HL-60/S4 treated with retinoic acid at 250 ng/mL for 4 days and 3 days (cell line): ENCODE data around the gene MAP2.
"Not testable (repeated sequence)": the region's sequence is repeated elsewhere in the genome, so short reads cannot be mapped to it uniquely, and the experiment has no call there.

Experiments used
- in situ Hi-C: fragments of 300-500 bp; cut with MboI; formaldehyde crosslinking; loops from 2 replicates; pipeline ENCODE4 v1.7.0; 2022; ENCODE audit warnings: low sequenced_read_pairs

Gene MAP2

DNA sequence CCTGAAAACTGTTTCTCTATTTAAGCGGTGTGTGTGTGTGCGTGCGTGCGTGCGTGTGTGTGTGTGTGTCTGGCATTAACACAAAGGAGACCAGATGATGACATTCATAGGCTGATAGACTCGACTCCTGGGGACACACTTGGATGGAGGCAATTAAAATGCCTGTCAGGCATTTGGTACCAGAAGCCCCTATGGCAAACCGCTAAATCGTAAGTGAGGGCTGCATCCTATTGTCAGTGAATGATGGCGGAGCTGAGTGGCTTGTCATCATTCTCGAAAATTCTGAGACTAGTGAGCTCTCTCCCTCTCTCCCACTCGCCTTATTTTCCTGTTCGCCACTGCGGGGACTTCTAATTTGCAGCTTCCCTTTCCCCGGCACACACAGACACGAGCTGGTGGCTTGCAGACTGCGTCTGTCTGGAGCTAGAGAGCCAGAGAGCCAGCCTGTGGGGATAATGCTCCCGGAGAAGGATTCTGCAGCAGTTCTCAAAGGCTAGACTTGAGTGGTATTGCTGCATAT is 155.4 kb downstream of the MAP2 start:
- in situ Hi-C loops, result no loop called here

DNA sequence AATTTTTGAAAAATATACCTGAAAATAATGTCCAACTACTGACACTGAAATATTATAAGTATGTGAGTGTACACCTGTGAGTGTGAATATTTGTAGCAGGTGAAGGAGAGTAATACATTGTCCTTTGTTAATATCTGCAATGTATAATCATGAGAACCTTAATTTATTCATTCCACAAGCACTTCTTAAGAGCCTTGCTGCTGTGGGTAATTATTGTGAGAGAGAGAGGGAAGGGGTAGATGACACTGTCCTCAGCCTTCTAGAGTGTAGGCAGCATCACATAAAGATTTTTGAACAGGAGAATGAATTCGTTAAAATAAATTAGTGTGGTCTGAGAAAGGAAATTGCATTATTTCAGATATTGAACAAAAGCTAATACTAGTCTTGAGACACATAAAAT is 157.2 kb downstream of the MAP2 start:
- in situ Hi-C loops, result no loop called here

DNA sequence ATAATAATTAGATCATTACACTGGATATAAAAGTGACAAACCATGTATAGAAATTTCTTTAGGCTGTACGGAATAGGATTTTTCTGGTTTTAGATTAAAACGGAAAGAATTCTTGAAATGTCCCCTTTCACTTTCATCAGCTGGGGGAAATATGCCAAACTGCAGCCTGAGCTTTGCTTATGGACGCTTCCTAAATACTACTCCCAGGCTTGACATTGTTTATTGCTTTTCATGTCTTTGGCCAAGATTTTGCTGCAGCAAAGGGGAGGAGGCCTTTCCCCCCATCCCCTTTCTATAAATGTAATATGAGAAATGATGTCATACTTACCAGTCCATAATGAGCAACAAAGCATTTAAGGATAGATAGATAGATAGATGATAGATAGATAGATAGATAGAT is 158.4 kb downstream of the MAP2 start:
- in situ Hi-C loops, result no loop called here

DNA sequence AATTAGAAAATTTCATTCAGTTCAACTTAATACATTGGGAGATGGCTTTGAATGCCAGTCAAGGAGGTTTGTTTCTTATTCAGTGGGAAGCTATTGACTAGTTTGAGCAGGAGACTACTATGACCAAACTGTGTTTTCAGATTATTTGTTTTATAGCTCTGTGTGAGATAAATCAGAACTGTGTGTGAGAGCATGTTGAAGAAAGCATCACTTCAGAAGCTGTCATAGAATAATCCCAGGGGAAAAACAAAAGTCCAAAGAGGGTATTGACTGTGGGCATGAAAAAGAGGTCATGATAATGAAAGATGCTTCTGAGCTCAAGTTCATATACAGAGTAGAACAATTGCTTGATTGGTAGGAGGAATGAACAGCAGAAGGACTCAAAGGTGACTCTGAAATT is 160.6 kb downstream of the MAP2 start:
- in situ Hi-C loops, result no loop called here

DNA sequence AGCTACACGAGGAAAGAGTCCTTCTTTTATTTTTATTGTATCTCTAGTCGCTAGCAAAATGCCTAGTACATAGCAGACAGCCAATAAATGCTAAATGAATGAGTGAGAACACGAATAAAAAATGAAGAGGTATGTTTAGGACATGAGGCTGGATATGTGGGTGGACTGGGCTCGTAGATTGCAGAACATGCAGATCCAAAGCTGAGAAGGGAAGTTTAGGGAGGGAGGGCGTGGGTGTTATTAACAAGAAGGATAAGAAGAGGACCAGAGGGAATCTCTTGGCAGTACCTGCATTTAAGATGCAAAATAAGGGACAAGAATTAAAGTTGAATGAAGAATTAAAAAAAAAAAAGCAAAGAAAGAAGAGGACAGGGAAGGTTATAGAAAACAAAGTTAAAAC is 161.1 kb downstream of the MAP2 start:
- in situ Hi-C loops, result no loop called here

DNA sequence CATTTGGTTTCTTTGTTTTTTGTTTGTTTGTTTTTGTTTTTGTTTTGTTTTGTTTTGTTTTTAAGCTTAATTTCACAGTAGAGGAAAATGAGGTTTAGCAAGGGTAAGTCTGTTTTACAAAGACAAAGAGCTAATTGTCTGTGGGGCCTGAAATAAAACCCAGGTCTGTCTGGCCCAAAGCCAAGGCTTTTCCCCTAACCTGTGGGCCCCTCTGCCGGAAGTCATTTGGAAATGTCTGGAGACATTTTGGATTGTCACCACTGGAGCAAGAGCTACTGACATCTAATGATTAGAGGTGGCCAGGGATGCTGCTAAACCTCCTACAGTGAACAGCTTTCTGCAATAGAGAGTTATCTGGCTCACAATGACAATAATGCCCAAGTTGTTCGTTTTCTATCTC is 167.2 kb downstream of the MAP2 start:
- in situ Hi-C loops, result no loop called here

DNA sequence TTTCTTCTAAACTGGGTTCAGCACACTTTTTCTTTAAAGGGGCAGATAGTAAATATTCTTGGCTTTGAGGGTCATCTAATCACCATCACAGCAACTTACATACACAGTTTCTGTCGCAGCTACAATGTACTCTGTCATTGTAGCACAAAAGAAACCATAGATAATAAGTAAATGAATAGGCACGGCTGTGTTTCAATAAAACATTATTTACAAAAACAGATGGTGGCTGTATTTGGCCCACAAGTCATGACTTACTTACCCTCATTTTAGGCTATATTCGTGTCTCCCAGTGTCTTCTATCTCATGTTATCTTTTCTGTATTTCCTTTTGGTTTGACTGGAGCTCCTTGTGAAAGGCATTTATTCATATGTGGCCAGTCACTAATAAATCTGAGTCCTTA is 168.3 kb downstream of the MAP2 start:
- in situ Hi-C loops, result no loop called here

DNA sequence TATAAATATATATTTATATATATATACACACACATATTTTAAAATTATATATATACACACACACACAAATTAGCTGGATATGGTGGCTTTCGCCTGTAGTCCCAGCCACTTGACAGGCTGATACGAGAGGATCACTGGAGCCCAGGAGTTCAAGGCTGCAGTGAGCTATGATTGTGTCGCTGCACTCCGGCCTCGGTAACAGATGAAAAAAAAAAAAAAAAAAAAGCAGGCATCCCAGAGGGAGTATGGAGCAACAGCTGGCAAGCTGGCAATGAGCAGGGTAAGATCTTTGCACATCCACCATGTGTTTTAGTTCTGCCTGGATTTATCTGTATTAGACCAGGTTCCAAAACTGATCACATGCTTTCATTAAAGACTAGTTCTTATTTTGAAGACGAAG is 170.1 kb downstream of the MAP2 start:
- in situ Hi-C loops, result no loop called here

DNA sequence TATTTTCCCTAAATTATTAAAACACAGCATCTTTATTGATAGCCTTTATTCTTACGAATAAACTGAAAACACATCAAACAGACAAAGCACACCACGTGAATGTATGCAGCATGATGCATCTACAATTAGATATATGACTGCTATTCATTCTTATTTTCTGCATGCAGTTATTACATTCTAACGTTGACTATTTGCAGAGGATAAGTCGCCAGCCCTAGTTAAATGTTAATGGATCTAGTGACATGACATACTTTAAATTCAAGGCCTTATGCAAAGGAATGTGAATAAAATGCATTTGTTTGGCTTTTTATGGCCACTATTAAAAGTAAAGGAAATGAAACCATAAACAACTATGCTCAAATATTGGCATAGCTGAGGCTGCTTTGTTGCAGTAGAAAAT is 172.4 kb downstream of the MAP2 start:
- in situ Hi-C loops, result no loop called here

DNA sequence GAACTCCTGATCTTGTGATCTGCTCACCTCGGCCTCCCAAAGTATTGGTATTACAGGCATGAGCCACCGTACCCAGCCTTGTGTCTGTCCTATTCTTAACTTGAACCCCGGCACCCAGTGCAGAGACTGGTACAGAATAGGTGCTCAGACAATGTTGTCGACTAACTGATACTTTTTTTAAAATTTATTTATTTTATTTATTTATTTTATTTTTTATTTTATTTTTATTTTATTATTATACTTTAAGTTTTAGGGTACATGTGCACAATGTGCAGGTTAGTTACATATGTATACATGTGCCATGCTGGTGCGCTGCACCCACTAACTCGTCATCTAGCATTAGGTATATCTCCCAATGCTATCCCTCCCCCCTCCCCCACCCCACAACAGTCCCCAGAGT is 174.4 kb downstream of the MAP2 start:
- in situ Hi-C loops, result not testable (repeated sequence)

DNA sequence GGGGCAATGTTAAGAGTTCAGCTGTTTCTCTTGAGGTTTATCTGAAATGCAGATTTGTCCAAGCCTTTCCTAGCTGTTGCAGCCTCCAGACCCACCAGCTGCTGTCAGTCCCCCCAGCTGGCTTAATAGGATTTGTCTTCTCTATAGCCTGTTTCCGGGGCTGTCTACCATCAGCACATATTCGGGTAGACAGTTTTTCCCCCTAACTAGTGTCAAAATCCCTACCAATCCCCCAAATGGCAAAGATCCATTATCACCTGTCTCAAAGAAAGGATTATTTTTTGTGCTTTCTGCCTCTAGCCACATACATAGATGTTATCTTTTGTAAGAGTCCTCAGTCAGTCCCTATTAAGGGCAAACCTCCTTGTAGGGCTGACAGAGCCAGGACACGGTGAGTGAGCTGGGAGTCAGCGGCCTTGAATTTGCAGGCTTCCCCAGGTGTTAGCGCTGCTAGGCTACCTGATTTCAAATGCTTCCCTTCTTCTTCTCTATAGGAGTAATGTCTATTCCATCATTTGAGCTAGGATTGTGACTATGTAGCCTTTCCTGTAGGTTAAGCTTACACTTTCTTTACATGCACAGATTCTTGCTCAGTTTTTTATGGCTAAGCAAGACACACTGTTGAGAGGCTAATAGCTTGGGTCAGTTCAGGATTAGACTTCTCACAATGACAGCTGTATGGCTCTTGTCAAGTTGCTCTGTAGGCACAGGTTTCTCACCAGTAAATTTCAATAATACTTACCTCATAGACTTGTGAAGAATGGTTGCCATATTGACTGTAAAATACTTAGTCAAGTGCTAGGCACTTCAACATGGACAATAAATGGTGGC is 176.7 kb downstream of the MAP2 start:
- in situ Hi-C loops, result no loop called here

DNA sequence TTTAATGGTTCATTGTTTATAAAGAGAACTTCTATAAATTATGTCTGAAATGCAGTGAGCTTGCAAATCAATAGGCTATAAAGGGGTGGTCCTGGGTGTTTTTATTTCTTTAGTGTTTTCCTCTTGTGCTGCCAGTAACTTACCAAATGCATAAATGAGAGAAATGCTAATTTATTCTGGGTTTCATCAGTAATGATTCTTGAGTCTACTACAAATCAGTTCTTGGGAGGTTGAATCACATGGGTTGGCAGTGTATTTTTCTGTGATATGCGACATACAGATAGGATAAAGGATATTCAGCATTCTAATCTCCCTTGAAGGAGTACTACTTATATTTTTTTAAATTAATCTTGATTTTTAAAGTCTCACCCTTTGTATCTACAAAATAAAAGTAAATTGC is 177.7 kb downstream of the MAP2 start:
- in situ Hi-C loops, result no loop called here

DNA sequence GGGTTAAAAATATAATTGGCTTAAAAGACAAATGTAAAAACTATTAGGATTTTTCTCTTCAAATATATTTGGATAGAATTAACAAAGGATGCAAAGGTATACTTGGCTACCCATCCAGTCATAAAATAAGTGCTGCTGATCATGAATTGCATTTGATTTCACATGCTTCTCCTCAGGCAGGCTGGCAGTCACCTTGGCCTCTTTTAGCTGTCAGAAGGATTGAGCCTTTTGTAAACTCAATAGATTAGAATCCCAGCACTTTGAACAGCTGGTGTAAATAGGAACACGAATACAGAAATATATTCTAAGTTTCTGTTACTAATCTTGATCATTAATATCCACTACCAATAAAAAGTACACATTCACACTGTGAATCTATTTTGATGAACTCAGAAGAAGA is 178.4 kb downstream of the MAP2 start:
- in situ Hi-C loops, result no loop called here

DNA sequence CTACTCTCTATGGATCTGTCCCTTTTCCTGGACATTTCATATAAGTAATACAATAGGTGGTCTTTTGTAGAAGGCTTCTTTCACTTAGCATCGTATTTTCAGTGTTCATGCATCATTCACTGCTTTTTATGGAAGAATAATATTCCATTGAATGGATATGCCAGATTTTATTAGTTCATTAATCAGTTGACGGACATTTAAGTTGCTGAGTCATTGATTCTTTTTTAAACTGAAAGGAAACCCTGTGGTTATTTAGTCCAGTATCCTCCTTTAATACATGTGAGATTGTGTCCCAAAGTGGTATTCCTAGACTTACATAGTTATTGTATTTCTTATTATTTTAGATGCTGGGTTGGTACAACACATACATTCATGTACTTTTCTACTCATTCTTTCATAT is 185.7 kb downstream of the MAP2 start:
- in situ Hi-C loops, result no loop called here

DNA sequence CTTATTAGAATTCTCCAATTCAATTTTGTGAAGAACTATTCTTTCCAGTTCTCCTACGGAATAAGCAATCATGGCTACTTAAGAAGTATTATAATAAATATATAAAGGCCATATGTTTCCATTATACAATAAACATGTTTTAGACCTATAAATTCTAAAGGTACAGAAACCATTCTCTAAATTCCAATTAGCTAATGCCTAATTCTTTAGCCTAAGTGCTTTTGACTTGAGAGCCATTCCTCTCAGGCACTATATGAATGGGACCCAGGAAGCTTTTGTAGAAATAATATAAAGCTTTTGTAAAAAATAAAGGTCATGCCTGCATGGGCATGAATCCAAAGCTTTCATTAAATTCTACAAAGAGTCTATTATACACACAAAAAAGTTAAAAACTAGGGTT is 186.8 kb downstream of the MAP2 start:
- in situ Hi-C loops, result no loop called here

DNA sequence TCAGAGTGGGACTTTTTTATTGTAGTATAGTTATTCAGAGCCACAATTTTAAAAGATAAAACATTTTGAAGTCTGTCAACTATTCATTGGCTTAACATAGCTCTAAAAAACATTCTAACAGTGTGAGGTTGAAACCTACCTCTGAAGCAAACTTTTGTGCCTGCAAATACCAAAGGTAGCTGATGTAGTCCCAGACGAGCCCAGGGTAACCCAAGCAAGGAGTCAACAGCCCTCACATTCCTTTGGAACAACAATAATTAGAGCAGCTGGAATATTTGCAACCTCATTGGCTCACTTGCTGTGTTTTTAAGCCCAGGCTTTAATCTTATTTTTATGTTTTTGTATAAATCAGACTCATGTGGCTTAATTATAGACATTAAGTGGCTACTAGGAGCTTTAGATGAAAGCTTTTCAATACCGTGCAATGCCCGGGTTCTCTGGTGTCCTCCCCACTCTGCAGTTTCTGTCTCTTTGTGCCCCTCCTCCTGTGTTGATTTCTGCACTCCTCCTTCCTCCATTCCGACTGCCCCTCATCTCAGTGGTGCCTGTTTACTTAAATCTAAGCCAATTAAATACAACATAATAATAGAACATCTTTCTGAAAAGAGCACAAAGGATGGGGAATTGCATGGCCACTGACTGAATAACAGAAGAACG is 189.9 kb downstream of the MAP2 start:
- in situ Hi-C loops, result no loop called here

DNA sequence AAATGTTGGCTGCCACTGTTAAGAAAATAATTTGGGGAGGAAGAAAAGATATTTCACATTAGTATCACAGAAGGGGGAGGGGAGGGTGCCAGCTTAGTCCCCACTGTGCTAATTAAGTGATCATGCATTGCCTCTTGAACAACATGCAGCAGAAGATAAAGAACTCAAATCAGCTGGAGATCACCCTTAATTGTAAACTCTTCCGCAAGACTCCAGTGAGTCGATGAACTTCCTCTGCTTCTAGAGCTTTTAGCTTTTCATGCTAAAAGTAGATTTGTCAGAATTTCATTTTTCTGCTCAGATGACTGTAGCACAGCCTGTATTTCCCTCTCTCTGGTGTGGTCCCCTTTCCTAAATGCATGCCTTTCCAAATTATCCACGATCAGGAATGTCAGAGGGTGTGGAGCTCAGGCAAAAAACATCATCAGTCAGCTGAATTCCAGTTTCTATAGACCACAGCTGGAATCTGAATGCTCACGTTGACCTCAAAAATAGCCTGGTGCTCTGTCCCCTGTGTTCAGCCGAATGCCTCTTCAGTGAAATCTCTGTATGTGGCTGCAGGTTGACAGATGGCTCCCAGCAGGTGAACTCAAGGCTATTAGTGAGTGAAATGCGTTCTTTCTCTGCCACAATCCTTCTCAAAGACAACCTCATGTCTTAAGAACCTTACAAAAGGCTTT is 191.0 kb downstream of the MAP2 start:
- in situ Hi-C loops, result no loop called here

DNA sequence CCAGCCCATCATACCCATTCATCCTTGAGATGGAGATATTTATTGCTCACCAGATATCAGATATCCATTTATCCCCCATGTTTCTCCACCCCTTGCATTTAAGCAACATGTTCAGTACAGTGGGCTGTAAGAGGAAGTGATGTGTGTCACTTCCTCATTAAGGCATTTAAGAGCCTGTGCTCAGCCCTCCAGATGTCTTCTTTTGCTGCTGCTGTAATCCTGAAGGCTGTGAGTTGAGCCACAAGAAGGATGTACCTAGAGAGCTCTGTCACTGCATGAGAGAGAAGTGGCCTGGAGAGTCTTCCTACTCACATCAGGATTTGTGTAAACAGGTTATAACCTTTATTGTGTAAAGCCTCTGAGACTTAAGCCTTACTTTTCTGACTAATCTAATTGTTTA is 195.9 kb downstream of the MAP2 start:
- in situ Hi-C loops, result no loop called here

DNA sequence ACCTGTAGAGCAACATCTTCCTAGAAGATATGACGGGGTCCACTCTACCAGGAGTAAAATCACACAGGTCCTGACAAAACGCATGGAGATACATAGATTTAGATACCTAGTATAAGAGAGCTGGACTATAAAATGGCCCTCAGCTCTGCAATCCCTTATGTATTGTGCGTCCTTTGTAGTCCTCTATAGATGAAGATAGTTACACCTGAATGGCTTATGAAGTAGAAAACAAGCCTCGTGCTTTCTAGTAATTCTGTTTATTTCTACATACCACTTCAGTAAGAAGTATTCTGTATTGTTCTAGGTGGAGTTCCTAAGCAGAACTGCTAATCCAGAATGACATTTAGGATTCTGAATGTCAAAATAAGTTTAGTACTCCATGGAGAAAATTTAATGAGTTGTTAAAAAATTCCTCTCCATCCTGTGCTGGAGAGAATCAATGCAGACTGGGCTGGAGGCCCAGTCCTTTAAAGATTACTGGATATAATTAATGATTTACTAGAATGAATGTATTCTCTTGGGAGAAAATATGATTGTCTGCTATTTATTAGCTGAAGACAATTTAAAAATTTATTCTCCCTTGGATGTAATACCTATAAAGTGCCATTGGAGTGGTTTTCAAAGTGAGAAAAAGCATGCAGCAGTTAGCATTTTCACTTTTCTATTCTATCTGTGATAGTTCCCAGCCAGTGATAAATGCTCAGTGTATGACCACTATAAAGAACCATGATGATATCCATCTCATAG is 200.5 kb downstream of the MAP2 start:
- in situ Hi-C loops, result no loop called here

DNA sequence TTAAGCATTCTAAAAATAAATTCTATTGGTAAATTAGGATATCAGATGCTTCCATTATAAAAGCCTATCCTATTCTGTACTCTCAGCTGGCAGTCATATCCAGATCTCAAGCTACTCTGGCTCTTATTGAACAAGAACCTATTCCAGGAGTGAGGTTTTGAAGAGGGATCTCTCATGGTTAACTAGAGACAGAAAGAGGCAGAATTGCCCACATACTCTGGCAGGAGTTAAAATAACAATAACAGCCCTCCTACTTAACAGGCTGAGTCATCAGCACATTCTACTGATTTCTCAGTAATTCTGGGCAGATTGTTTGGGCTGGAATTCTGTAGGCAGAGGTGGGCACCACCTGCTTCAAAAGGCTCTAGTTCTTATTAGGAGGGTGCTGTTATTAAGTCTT is 205.8 kb downstream of the MAP2 start:
- in situ Hi-C loops, result no loop called here

DNA sequence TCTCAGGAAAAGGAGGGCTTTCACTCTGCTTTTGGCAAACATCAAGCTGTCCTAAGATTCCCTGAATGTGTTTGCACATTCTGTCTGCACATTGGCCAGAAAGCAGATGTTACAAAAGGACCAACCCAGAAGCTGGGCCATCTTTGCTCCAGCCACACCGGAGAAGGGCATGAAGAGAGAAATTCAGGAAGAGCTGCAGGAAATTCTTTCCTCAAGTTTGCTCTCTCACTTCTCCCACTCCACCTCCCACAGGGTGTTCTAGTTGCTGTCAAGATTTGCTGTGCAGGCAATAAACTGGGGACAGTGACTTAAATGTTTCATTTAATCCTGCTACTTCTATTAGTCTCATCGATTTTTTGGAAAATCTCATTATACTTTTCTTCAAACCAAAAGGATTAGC is 210.1 kb downstream of the MAP2 start:
- in situ Hi-C loops, result no loop called here
